Stimulated activated CD8-positive, alpha-beta memory T cell treated with anti-CD3 and anti-CD28 coated beads, Interleukin-15, amount 100 ng/mL, for 4 hours (primary cell): ENCODE data around the gene CAPZB.

Experiments
- DNase-seq, 2 donors: peaks; one replicate each; pipeline ENCODE4 v3.0.0-alpha.2; 2020; ENCODE audit warnings: low read depth in 2 of 2

The CAPZB gene

DNA sequence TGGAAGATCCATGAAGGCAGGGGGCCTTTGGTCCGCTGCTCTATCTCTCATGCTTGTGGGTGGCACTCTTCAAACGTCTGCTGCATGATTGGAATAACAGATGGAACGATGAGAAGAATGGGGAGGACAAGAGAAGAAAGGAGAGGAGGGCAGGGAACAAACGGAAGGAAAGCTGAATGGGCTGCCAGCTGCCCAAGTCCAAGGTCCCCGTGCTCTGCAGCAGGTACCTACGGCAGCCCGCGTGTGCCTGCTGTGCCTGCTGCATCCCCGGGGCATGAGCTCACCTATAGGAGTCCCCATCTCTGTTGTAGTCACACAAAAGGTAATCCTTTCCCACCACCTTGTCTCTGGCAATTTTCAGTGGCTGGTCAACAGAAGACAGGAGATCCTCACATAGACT is 100.1 kb downstream of the CAPZB start:
- DNase-seq = no peak

DNA sequence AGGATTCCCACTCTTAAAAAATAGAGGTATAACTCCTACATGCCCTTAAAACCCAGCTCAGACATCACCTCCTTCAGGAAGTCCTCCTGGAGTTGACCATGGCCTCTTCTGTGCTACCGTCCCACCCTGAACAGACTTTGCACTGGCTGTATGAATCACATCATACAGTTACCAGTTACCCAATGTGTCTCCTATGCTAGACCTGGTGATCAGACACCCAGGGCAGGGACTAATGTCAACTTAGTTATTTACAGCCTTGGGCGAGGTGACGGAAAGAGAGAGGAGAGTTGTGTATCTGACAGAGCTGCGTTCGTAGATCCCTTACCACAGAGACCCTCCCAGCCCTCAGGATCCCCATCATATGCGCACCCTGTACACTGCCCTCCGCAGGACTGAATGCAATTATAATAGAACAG is 100.6 kb downstream of the CAPZB start:
- no peak for DNase-seq

DNA sequence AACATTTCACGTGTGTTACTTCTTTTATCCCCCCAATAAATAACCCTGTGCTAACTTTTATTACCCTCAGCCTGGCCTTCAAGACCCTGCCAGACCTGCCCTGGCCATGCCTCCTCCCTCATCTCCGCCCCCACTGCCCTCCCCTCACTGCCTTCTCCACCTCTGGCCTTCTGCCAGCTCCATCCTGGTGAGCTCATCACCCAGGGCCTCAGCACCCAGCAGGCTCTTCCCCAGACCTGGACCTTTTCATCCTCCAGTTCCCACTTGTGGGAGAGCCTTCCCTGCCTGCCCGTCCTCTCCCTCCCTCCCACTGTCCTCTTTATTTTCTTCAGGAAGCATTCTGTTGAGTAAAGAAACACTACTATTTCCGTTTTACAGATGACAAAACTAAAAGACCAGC is 101.2 kb downstream of the CAPZB start:
- DNase-seq = no peak

DNA sequence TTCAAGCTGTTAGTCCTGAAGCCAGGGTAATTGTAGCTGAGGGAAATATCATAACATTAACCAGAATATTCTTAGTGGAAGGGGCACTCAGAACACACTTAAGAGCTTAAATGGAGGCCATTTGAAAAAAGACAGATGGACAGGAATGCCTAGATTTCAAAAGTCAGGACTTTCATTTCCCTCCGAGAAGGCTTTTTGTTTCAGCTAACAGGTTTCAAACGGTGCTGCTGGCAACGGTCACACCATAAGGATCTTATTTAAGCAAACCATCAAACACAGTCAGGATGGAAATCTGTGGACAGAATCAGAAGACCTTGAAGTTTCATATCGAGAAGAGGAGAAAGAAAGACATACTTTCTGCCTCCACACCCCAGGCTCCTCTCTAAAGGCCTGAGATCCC is 103.1 kb downstream of the CAPZB start:
- no peak for DNase-seq

DNA sequence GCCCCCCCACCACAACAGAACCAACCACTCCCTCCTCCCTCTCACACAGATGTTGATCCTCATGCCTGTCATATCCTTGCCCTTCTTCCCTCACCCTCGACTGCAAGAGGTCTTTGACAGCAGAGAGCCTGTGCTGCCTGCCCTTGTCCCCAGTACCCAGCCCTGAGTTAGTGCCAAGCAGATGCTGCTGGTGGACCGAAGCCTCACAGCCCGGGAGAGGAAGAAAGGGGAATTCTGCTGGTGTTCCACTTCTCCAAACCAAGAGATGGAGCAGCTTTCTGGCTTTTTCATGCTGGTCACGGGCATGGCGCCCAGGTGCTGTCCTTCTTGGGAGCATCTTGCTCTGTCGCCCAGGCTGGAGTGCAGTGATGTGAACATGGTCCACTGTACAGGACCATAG is 104.1 kb downstream of the CAPZB start:
- no peak for DNase-seq

DNA sequence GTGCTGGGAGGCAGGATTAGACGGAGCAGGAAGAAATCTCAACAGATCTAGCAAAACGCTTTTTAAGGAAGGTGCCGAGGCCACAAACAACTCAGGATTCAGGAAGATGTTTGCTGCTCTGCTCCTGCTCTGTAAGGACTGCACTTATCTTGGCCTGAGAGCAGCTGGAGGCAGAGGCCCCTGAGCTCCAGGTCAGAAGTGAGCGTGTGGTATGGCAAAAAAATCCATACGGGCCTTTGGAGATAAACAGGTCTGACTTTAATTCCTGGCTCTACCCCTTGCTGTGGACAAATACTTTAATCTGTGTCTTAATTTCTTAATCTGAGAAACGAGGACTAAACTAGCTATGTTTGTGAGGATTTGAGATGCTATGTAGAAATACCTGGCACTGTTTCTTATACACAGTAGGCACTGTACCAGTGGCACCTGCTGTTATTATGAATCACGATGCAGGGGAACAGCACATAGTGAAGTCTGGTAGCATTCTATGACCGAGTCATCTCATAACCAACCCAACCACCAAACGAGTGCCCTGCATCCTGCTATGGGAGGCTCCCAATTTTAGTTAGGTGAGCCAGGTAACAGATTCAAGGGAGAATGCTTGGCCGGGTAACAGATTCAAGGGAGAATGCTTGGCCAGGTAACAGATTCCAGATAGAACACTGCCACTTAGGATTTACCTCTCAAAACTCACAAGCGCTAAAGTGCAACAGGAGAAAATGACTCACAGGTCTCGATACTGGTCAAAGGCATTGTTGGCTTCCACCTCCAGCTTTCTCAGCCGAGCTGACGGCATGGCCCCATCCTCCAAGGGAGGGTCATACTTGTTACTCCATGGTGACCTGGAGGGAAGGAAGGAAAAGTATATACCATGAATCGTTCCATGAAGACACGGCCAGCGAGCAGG is 107.3 kb downstream of the CAPZB start:
- DNase-seq = no peak

DNA sequence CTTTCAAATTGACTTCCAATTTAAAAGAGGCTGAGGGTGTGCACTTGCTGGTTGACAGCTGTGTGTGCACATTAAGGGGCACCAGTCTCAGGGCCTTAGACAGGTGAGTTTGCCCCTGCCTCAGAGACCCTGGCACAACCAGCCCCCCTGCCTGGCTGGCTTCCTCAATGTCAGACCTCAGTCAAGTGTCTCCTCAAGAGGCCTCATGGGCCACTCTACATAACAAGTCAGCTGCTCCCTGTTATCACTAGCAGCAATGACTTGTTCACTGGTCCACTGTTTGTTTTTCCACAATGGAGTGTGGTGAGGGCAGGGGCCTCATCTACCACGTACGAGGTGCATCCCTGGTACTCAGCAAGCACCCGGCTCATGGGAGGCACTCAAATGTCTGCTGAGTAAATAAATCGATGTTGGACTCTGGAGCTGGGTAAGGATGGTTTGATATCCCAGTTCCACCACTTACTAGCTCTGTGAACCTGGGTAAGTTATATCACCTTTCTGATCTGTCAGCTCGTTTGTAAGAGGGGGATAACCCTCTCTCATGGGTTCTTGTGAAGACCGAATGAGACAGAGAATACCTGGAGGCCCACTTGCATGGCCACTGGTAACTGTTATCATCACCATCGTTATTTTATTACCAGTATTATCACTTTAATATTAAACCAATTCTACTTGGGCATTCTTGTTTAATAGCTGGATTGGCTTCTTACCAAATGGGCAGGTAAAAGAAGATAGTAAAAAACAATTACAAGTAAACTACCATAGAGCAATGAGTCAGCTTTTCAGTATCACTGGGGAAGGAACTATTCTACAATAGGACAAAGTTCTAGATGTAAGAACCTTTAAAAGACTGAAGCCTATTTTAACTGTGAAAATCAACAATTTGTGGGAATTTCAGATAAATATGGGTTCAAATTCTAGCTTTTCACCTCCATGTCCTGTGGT is 108.6 kb downstream of the CAPZB start:
- no peak for DNase-seq

DNA sequence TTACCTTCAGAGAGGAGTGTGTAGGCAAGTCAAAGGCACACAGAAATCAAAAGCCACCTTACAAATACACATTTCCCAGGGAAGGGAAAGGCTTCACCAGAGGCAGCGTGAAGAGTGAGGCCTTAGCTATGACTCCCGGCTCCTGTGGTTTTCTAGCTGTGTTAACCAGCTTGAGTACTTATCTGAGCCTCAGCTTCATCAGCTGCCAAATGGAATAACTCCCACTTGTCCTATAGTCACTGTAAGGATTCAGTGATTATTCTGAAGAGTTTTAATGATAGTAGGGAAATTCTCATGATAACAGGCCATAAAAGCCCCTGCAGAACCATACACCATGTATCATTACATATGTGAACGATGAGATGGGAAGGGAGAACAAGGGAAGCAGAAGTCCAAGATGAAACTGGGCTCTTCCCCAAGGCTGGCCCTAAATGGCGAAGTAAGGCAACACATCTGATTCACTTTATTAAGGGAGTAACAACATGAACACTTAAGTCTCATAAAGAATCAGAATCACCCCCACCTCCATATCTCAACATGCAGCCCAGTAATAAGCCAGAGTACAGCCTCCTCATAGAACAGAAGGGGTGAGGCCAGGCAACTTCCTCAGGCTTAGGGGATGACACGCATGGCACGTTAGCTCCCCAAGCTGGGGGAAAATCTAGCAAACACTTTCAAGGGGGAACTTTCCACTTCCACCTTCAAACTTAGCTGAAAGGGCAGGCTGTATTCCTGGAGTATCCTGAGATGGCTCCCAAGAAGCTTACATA is 109.5 kb downstream of the CAPZB start:
- DNase-seq = no peak

DNA sequence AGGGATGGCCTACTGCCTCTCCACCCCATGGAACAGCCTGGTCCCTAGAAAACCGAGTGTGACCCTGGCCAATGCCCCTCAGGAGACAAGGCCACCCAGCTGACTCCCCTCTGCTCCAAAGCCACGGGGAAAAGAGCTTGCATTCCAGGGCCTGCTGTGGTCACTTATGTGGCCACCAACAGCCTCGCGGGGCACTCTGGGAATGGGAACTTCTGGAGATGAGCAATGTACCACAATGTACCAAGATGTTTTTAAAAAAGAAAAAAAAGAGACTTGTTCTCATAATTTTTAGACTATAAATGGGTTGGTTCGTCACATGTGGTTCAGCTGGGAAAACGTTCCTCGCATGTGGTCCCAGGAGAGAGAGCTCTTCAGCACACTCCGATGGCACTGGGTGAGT is 110.4 kb downstream of the CAPZB start:
- DNase-seq = no peak

DNA sequence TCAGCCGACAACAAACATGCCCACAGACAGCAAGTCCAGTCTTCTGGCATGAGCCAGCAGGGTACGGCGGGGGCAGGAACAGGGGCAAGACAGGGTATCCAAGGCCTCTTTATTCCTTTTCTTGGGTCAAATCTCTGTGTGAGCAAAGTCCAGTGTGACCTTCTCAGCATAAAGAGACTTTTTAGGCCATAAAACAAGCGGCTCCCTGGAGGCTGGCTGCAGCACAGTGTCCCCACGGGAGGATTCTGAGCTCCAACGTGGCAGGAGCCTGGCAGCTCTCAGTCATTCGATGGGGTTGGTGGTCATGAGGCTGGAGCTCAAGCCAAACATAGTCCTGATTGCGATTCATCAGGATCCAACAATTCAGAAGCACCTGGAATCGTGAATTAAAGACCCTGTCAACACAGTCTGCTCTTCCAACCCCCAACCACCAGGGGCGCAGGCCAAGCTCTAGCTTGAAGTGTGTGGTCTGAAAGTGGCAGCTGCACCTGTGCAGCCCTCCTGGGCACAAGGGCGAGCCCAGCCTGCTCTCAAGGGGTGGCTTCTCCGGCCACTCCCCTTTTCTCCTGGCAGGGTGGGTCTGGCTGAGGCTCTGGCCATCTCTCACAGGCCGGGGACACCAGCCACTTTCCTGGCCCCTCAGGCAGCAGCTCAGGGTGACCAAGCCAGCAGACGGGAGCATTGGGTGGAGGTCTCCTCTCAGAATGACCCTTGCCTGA is 111.1 kb downstream of the CAPZB start:
- DNase-seq = no peak

DNA sequence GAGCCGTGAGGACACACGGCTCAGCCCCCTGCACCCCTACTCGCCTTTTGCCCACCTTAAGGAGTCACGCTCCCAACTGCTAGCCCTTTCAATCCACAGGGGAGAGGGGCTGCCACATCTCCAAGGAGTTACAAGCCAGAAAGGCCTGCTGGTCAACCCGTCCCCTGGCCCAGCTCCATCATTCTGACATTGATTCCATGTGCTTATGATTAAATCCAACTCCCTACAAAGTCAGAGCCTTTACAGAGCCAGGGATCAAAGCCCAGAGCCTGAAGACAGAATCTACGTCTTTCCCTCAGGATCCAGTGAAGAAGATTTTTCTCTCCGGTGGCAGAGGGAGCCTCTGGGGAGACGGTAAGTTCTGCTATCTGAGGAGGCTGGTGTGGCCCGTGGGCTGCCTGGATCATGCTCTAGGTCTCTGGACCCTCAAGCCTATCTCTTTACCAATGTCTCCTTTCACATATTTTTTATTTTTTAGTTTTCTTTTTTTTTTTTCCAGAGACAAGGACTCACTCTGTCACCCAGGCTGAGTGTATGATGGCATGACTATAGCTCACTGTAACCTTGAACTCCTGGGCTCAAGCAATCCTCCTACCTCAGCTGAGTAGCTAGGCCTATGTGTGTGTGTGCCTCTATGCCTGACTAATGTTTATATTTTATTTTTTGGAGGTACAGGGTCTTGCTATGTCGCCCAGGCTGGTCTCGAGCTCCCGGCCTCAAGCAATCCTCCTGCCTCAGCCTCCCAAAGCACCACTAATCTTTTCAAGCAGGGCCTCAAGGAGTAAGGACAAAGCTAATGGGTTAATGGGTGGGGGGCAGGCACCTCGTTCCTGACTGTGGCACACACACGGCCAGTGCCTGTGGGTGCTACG is 111.9 kb downstream of the CAPZB start:
- no peak for DNase-seq

DNA sequence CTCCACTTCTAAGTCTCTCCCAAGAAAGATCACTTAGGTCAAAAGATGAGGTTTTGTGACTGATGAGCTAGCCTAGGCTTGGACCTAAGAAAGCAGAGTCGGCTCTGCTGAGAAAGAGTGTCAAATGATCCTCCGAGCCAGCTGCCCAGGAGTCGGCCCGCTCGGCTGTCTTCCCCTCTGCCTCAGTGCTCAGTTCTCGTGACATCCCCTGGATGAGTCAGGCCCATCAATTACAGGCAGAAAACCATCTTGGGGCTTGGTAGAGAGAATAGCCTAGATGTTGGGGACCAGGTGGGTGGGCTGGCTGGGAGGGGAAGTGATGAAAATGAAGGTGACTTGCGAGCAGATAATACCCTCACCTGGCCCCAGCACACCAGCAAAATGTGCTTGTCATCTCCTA is 112.7 kb downstream of the CAPZB start:
- no peak for DNase-seq

DNA sequence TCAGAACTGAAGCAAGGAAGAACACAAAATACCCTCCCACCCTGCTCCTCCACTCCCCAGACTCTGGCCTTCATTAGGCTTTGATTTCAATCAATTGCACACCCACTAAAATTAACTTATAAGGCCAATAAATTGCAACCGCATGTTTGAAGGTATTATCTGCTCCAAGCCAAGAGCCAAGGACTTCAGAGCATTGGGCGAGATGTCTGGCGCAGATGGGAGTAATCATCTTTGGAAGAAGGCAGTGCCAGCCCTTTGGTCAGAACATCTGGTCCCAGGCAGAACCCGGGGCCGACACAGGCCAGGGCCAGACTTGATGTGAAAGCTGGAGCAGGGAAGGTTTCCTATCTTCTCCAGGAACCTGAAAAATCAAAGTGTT is 113.2 kb downstream of the CAPZB start:
- no peak for DNase-seq

DNA sequence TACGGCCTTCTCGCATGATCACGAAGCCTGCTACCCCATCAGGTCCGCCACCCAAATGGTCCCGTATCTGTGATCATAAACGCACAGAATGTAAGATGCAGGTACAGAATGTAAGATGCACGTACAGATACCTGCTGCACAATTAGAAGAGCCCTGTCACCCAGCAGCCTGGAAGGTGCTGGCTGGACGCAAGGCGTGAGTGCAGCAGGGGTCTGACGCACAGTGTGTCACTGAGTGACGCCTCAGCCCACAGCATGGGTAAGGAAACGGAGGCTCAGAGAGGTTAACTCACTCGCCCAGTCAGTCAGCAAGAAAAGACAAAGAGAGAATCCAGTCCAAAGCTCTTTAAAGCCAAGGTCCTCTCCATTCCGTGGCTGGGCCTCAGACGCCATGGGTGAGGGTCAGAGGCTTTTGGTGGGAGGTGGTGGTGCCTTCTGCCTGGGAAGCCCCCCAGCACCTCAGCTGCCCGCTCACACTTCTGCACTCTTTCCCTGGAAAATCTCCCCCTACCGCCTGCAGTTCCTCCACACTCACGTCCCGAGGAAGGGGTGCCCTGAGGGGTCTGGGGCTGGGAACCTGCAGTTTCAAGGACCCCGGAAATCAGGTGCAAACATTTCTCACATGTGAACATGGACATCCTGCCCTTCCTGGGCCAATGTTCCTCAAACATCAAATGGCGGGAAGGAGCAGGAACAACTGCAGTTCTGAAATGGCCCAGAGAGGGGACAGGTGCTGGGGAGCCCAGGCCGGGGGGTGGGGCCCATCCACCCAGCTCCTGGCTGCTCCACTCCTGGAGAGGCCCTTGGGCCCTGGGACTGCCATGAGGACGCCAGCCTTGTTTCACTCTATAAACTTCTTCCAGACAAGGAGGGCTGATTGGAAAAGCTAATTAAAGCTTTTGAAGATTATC is 113.9 kb downstream of the CAPZB start:
- DNase-seq = no peak

DNA sequence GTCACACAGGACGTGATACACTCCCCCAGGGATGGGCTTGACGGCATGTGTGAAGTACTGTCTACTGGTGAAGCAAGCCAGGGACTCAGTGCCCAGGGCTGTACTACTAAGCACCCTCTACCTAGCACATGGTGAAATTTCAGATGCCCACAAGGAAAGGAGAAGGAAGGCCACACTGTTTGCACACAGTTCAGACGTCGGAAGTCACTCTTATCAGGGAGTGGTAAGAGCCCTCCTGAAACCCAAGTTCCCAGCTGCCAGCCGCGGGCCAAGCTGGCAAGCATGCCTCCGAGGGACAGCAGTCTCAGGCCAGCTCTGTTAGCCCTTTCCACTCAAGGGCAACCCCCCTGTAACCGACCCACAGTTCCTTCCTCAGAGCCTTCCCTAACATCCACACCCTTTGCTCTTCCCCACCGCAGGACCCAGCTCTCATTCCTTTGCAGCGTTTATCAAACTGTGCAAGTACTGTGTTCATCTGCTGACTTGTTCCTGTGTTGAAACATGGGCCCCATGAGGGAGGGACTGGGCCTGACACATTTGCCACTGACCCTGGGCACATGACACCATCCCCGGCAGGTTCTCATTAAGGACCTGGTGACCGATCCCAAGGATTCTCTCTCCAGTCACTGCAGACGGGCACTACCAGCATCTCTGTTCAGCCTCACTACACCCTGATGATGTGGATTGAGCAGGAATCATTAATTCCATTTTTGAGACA is 114.7 kb downstream of the CAPZB start:
- DNase-seq = no peak

DNA sequence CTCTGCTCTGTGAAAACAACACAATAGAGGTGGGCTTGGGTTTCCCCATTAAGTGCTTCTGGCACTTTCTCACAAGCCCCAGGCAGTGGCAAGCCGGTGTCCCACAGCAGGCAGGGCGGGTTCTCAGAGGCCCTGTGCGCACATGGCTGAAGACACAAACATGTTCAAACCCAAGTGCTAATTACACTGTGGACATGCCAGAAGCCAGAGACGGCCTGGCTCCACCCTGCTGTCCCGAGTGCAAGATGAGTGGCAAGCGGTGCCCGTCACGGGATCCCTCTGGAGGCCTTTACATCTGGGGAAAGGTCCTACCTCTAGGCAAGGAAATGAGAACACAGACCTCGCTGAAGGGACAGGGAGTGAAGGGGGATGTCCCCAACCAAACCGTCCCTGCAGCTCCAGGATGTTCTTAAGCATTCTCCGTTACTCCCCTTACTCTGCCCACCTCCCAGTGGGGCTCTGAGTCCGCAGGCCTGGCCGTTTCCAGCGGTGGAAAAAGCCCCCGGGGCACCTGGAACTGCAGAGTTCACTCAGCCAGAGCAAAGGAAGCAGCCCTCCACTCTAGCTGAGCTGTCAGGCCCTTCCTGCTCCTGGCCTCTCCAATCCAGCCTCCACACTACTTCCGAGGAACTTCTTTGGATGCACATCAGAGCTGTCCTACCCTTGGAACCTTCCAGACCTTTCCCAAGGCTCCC is 115.8 kb downstream of the CAPZB start:
- no peak for DNase-seq

DNA sequence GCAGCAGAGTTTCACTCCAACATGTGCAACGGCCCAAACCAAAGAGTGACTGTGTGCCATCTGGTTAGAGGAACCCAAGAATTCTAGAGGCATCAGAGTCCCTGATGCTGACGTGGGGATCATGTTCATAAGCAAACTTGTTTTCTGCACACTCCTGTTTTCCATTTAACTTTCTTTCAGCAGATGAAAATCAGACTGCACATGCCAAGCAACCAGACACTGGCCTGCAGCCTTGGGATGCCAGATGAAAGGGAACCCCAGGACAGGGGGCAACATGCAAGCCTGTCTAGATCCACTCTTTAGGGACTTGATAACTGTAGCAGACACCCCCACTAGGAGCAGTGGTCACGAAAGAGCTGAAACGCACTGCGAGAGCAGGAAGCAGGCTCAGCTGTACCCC is 116.4 kb downstream of the CAPZB start:
- DNase-seq = no peak

DNA sequence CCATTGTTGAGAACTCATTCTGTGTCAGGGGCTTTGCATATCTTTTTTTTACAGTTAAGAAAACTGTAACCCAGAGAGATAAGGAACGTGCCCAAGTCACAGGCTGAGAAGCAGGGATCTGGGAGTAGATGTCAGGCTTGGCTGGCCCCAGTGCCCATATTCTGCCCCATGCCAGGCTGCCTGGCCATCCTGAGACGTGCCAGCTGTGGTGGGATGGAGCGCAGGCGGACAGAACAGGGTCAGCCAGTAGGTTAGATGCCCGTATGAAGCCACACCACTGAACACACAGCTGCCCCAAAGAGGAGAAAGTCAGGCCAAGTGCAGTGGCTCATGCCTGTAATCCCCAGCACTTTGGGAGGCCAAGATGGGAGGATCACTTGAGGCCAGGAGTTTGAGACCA is 117.3 kb downstream of the CAPZB start:
- no peak for DNase-seq
